Pancreas (tissue), 10 donors: ENCODE measurements around the gene RAF1. TPM values are rescaled to one million over a fixed set of nuclear protein-coding genes. Genes with fewer than 3 reads are reported as not detected.

Experiments used
- ATAC-seq, 4 donors: fragments of 200-7000 bp; cut with Tn5 transposase; one replicate each; pipeline versions ENCODE4 v1.8.0 to v1.9.1; 2020; ENCODE audit warnings: mild to moderate bottlenecking in 4 of 4, moderate library complexity in 4 of 4
- DNase-seq, 6 donors: peaks; one replicate each; pipeline ENCODE4 v3.0.0-alpha.2; 2020
- FAIRE-seq: peaks from 2 replicates; lab custom pipeline; 2012; peaks lifted over from hg19 to GRCh38; lab: Jason Lieb, UNC
- H3K27ac ChIP-seq, 4 donors: fragments of 200-600 bp; sonication (generic); 1 replicate in 3 of 4; 2 replicates in 1 of 4; pipeline versions ENCODE4 v1.5.0 to v1.8.0; 2020
- H3K27me3 ChIP-seq, 4 donors: fragments of 200-600 bp; one replicate each; pipeline ENCODE4 v1.8.0; 2021
- H3K36me3 ChIP-seq, 3 donors: fragments of 200-600 bp; sonication (generic) in 1 of 3; one replicate each; pipeline versions ENCODE4 v1.5.0 to v1.8.0; 2020 to 2021
- H3K4me1 ChIP-seq, 3 donors: fragments of 200-600 bp; one replicate each; pipeline ENCODE4 v1.8.0; 2021
- H3K4me3 ChIP-seq, 4 donors: fragments of 200-600 bp; sonication (generic) in 2 of 4; one replicate each; pipeline versions ENCODE4 v1.5.0 to v1.8.0; 2020 to 2021
- H3K9me3 ChIP-seq, 4 donors: fragments of 200-600 bp; one replicate each; pipeline ENCODE4 v1.8.0; 2021
- CTCF ChIP-seq, 4 donors: fragments of 200-600 bp; sonication (generic) in 3 of 4; IDR thresholded peaks; one replicate each; pipeline versions ENCODE4 v1.5.0 to v1.8.0; 2021; ENCODE audit warnings: antibody characterized with exemption in 4 of 4
- WGBS, 2 donors: extraction: QIAGEN DNeasy Blood & Tissue Kit; methylation state at CpG; one replicate each; pipeline ENCODE4 v1.1.7; 2013; 5-methylcytosine and 5-hydroxymethylcytosine counted together
- intact Hi-C, 3 donors: fragments of 100-400 bp; cut with DNase I; formaldehyde crosslinking; loops; one replicate each; pipeline versions ENCODE4 v1.11.1 to v1.14.2; 2022
- polyA plus RNA-seq, 2 donors: library from polyadenylated mRNA; stranded (reverse); fragments of 200-250 nt; gene quantifications; one replicate each; pipeline ENCODE4 v1.2.3, GENCODE V29; 2013
- total RNA-seq, 6 donors: library from RNA; stranded (reverse); fragmentation: NEBNext Ultra II Directional in 4 of 6; extraction: Animal tissue kit (Norgen Biotek cat#: 25700) in 4 of 6; gene quantifications; one replicate each; pipeline versions ENCODE4 v1.2.1 to v1.2.4, GENCODE V29; 2021 to 2023
- donor health status: healthy with polysubstance abuse.
- donor health status: DM: no; HTN: no; CAD: no; lungs with moderate emphysema.
- donor health status: DM: no; HTN: no; CAD: no.
- donor health status: control.
- donor health status: control.
- donor health status: Bipolar disorder and iron deficiency.
- donor health status: DM: yes; HTN: yes; CAD: no.
- donor health status: DM: no; HTN: no; CAD: no.
- donor health status: DM: no; HTN: no; CAD: no.
- donor health status: DM: yes; HTN: yes; CAD: no.

The RAF1 gene
- total and polyA plus RNA-seq, 8 donors = 29.1 to 46.9 (median 38.1) TPM

DNA sequence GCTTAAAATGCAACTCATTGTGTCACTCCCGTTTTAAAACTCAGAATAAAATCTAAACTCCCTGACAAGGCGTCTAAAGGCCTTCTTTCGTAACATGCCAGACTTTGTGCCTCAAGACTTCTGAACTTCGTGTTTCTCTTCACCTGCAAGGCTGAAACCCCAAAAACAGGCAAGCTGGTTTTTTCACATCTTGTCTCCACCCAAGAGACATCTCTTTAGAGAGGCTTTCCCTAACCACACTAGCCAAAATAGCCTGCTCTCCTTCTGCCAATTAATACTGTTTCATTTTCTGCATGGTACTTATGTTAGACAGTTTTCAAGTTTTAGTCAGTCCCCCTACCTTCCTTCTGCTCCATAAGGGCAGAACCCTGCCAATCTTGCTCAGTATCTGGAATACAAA is 41.6 kb downstream of the RAF1 start:
- WGBS, 2 donors = 65 to 69% methylated on average over 4 of the region's 4 CpGs
- intact Hi-C loops = no loop called here
- no peak overlapping the region for H3K27ac ChIP-seq
- peaks cover 5 to 16% (median 11%) of the 10 kb centered on the region in 3 donors for H3K4me1 ChIP-seq
- no peaks in the 10 kb centered on the region for H3K36me3 ChIP-seq
- FAIRE-seq (no peak), ATAC-seq (no peak), DNase-seq (no peak)
- no peaks in the 10 kb centered on the region for H3K9me3 ChIP-seq
- H3K27me3 ChIP-seq = no peaks in the 10 kb centered on the region
- H3K4me3 ChIP-seq = no peak overlapping the region
- TF ChIP-seq CTCF (IDR thresholded peaks at IDR 0.05) = no peak

DNA sequence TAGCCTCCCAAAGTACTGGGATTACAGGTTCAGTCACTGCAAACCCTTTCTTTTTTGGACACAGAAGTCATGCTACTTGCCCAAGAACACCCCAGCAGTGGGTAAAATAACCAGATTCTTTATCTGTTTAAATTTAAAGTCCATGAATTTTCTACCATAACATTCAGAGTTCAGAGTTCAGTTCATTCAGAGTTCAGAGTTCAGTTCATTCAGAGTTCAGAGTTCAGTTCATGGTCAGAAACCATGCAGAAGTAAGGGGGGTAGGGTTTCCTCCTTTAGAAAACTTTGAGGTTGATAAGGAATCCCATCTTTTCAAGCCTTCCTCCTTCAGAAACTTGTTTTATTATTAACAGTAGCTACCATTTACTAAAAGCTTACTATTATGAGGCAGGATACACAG is 43.2 kb downstream of the RAF1 start:
- peaks cover 0 to 2% (median 0%) of the 10 kb centered on the region in 3 donors for H3K4me1 ChIP-seq
- H3K36me3 ChIP-seq = peaks cover 0 to 7% (median 0%) of the 10 kb centered on the region in 3 donors
- intact Hi-C loops = no loop called here
- FAIRE-seq (no peak), DNase-seq (no peak), ATAC-seq (no peak)
- no peaks in the 10 kb centered on the region for H3K27me3 ChIP-seq
- no peak for TF ChIP-seq CTCF (IDR thresholded peaks at IDR 0.05)
- H3K9me3 ChIP-seq = no peaks in the 10 kb centered on the region
- no peak overlapping the region for H3K27ac ChIP-seq
- no peak overlapping the region for H3K4me3 ChIP-seq

GRCh38 chr3:12620305-12620704 is 43.6 kb downstream of the RAF1 start:
- peaks cover 0 to 11% (median 0%) of the 10 kb centered on the region in 3 donors for H3K36me3 ChIP-seq
- DNase-seq = no peak
- intact Hi-C loops = no loop called here
- H3K4me3 ChIP-seq = no peak overlapping the region
- H3K9me3 ChIP-seq = no peaks in the 10 kb centered on the region
- TF ChIP-seq CTCF (IDR thresholded peaks at IDR 0.05) = no peak
- no peaks in the 10 kb centered on the region for H3K4me1 ChIP-seq
- H3K27me3 ChIP-seq = no peaks in the 10 kb centered on the region
- H3K27ac ChIP-seq = no peak overlapping the region
- 95 to 96% methylated on average over 6 of the region's 6 CpGs for WGBS, 2 donors
- no peak for FAIRE-seq
- no peak for ATAC-seq

DNA sequence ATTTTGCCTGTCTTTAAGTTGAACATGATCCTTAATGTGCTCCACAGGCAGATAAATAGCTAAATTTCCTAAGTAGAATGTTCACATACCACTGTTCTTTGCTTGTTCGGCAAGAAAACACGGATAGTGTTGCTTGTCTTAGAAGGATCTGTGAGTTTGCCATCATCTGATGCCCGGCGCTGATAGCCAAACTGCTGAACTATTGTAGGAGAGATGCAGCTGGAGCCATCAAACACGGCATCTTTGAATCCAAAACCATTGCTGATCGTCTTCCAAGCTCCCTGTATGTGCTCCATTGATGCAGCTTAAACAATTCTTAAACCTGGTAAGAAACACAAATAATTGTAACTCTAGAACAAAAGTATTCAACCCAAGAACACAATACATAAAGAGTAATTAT is 45.5 kb downstream of the RAF1 start:
- no peak for DNase-seq
- no peaks in the 10 kb centered on the region for H3K9me3 ChIP-seq
- H3K36me3 ChIP-seq = peaks cover 0 to 11% (median 0%) of the 10 kb centered on the region in 3 donors
- no peak overlapping the region for H3K27ac ChIP-seq
- FAIRE-seq = no peak
- 92% methylated on average over 6 of the region's 6 CpGs for WGBS, 2 donors
- H3K4me1 ChIP-seq = no peaks in the 10 kb centered on the region
- no peak for TF ChIP-seq CTCF (IDR thresholded peaks at IDR 0.05)
- intact Hi-C loops = no loop called here
- no peaks in the 10 kb centered on the region for H3K27me3 ChIP-seq
- H3K4me3 ChIP-seq = no peak overlapping the region
- no peak for ATAC-seq

GRCh38 chr3:12615266-12615665 is 48.7 kb downstream of the RAF1 start:
- intact Hi-C loops = no loop called here
- ATAC-seq (no peak), FAIRE-seq (no peak), DNase-seq (no peak)
- Histone ChIP-seq H3K9me3 (no peaks in the 10 kb centered on the region), H3K4me1 (no peaks in the 10 kb centered on the region), H3K27ac (no peak overlapping the region), H3K27me3 (no peaks in the 10 kb centered on the region), H3K36me3 (peaks cover 0 to 11% (median 0%) of the 10 kb centered on the region in 3 donors), H3K4me3 (no peak overlapping the region)
- WGBS, 2 donors = 97 to 99% methylated on average over 4 of the region's 4 CpGs
- TF ChIP-seq CTCF (IDR thresholded peaks at IDR 0.05) = no peak
